Gastrocnemius medialis (tissue), 4 donors: Measurements from ENCODE around the gene VIM. TPM values are rescaled to one million over a fixed set of nuclear protein-coding genes. Genes with fewer than 3 reads are reported as not detected.

Source experiments
- ATAC-seq, 2 donors: fragments of 150-250 bp; one replicate each; pipeline ENCODE4 v1.9.1; 2016
- DNase-seq, 2 donors: peaks; one replicate each; pipeline ENCODE4 v3.0.0-alpha.2; 2019
- H3K27ac ChIP-seq, 4 donors: fragments of 200-600 bp; sonication (generic); 1 replicate in 1 of 4; 2 replicates in 3 of 4; pipeline ENCODE4 v1.5.1; 2016 to 2018; ENCODE audit warnings: mild to moderate bottlenecking in 2 of 4, moderate library complexity in 1 of 4
- H3K27me3 ChIP-seq, 3 donors: fragments of 200-600 bp; sonication (generic) in 2 of 3; 1 replicate in 1 of 3; 2 replicates in 2 of 3; pipeline versions ENCODE4 v1.5.1 to v1.6.0; 2016 to 2019; ENCODE audit warnings: mild to moderate bottlenecking in 1 of 3, moderate library complexity in 1 of 3
- H3K36me3 ChIP-seq, 2 donors: fragments of 200-600 bp; sonication (generic) in 1 of 2; one replicate each; pipeline ENCODE4 v1.5.1; 2017 to 2018
- H3K4me1 ChIP-seq, 2 donors: fragments of 200-600 bp; sonication (generic) in 1 of 2; one replicate each; pipeline ENCODE4 v1.5.1; 2016 to 2017; ENCODE audit warnings: mild to moderate bottlenecking in 2 of 2
- H3K4me3 ChIP-seq, 4 donors: fragments of 200-600 bp; sonication (generic) in 3 of 4; 1 replicate in 1 of 4; 2 replicates in 3 of 4; pipeline ENCODE4 v1.5.1; 2016 to 2019; ENCODE audit warnings: mild to moderate bottlenecking in 2 of 4
- H3K9me3 ChIP-seq, 3 donors: fragments of 200-600 bp; sonication (generic) in 2 of 3; 1 replicate in 1 of 3; 2 replicates in 2 of 3; pipeline ENCODE4 v1.5.1; 2016 to 2019
- CTCF ChIP-seq, 5 experiments: fragments of 450-650 bp in 3 of 5; fragments of 200-600 bp in 2 of 5; sonication (generic) in 2 of 5; IDR thresholded peaks in 4 of 5; conservative IDR thresholded peaks in 1 of 5; 1 replicate in 4 of 5; 2 replicates in 1 of 5; pipeline ENCODE4 v1.5.1; 2016 to 2019; ENCODE audit warnings: antibody characterized with exemption in 5 of 5, mild to moderate bottlenecking in 3 of 5, moderate library complexity in 3 of 5
- POLR2A ChIP-seq, 2 donors: fragments of 450-650 bp; IDR thresholded peaks; one replicate each; pipeline ENCODE4 v1.6.1; 2017; ENCODE audit warnings: antibody characterized with exemption in 2 of 2, mild to moderate bottlenecking in 2 of 2, moderate library complexity in 2 of 2
- in situ Hi-C, 4 donors: fragments of 200-750 bp; cut with MboI; loops; one replicate each; pipeline versions ENCODE4 v1.15.0 to v1.8.0; 2017; ENCODE audit warnings: low sequenced_read_pairs in 4 of 4
- intact Hi-C: fragments of 100-400 bp; cut with DNase I; formaldehyde crosslinking; loops from one replicate; pipeline ENCODE4 v1.15.1; 2023; ENCODE audit warnings: low total_unique reads
- total RNA-seq, 4 donors: library from RNA; depleted of rRNA; stranded (reverse); fragments of >200 nt; gene quantifications; one replicate each; pipeline versions ENCODE4 v1.1.0 to v1.2.3, GENCODE V29; 2016

The VIM gene
- 100 to 1,000 TPM; 355 to 835 (median 589) TPM for total RNA-seq

GRCh38 chr10:17228091-17229015 lies at the start of gene VIM:
VIM (plus strand) TSS chr10:17228241; CDS start chr10:17229423, 1,182 bp downstream.
- Histone ChIP-seq H3K9me3 (no peaks in the 10 kb centered on the region), H3K27me3 (peaks cover 24 to 60% (median 49%) of the 10 kb centered on the region in 3 donors), H3K27ac (peak within 1 kb of the TSS; percentile 91 to 94 (median 92)), H3K36me3 (no peaks in the 10 kb centered on the region), H3K4me1 (peaks cover 13 to 22% of the 10 kb centered on the region in 2 donors), H3K4me3 (peak within 1 kb of the TSS; percentile 56 to 83 (median 72))
- TF ChIP-seq POLR2A (IDR thresholded peaks at IDR 0.05) (peak; percentile 23 to 41), CTCF (IDR thresholded peaks at IDR 0.05 in 4 of 5, conservative IDR thresholded peaks at IDR 0.05 in 1 of 5) (peak in 1 of 5 experiments; percentile 10)
- ATAC-seq (peak; percentile 66 to 70), DNase-seq (peak; percentile 77 to 84)
- in situ Hi-C loops: no loop called here
- intact Hi-C loops: loop anchor here (1.0 to 5.0 kb wide), 2 partner anchors 27 to 226 kb away; partner anchors contain the start of gene TRDMT1

DNA sequence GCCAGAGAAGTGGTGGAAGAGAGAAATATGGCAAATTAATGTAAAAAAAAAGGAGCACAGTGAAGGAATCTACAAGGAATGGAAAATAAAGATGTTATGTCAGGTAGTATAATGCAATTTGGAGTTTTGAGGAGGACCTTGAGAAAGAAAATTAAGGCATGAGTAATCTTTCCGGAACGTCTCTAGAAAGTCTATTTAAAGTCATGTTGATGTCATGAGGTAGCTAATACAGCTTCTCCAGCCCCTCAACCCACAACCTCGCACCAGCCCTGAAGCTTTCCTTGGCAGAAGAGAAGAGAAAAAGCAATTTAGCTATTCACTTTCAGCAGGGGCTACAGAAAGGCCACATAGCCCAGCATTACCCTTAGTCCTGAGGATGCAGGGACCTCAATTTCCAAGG lies 49.0 kb upstream of the VIM start:
- TF ChIP-seq POLR2A (IDR thresholded peaks at IDR 0.05): no peak
- no peak for TF ChIP-seq CTCF (IDR thresholded peaks at IDR 0.05 in 4 of 5, conservative IDR thresholded peaks at IDR 0.05 in 1 of 5)
- H3K27me3 ChIP-seq: no peaks in the 10 kb centered on the region
- DNase-seq (no peak), ATAC-seq (no peak)
- peaks cover 0 to 4% of the 10 kb centered on the region in 2 donors for H3K4me1 ChIP-seq
- H3K36me3 ChIP-seq: no peaks in the 10 kb centered on the region
- H3K27ac ChIP-seq: no peak overlapping the region
- no peak overlapping the region for H3K4me3 ChIP-seq
- intact Hi-C loops: no loop called here
- in situ Hi-C loops: no loop called here
- H3K9me3 ChIP-seq: no peaks in the 10 kb centered on the region

GRCh38 chr10:17181110-17181509 lies 46.9 kb upstream of the VIM start:
- no peak for TF ChIP-seq CTCF (IDR thresholded peaks at IDR 0.05 in 4 of 5, conservative IDR thresholded peaks at IDR 0.05 in 1 of 5)
- TF ChIP-seq POLR2A (IDR thresholded peaks at IDR 0.05): no peak
- intact Hi-C loops: no loop called here

DNA sequence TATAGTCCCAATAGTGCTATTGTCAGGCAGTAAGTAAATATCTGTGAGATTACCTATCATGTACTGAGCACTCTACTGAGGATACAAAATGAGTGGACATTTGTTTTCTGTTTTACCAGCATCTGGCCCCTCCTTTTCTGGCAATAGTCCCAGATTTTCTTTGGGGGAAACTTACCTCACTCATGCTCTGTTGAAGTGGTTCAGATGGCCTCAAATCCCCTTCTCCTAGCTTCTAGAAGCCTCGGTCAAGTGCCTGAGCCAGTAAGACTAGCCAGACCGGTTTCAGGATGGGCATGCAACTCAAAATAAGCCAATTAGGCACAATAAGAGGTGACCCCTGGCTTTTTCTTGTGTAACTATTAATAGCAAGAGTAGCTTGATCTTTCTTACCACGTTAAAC lies 46.3 kb upstream of the VIM start:
- peaks cover 0 to 4% of the 10 kb centered on the region in 2 donors for H3K4me1 ChIP-seq
- H3K4me3 ChIP-seq: no peak overlapping the region
- no peak for ATAC-seq
- no peaks in the 10 kb centered on the region for H3K9me3 ChIP-seq
- H3K27me3 ChIP-seq: no peaks in the 10 kb centered on the region
- H3K27ac ChIP-seq: no peak overlapping the region
- DNase-seq: no peak
- in situ Hi-C loops: no loop called here
- TF ChIP-seq CTCF (IDR thresholded peaks at IDR 0.05 in 4 of 5, conservative IDR thresholded peaks at IDR 0.05 in 1 of 5) (no peak), POLR2A (IDR thresholded peaks at IDR 0.05) (no peak)
- intact Hi-C loops: no loop called here
- no peaks in the 10 kb centered on the region for H3K36me3 ChIP-seq

More at GRCh38 chr10:17181110-17181509, 46.9 kb upstream of the VIM start:
- Histone ChIP-seq H3K4me1 (peaks cover 0 to 4% of the 10 kb centered on the region in 2 donors), H3K27ac (no peak overlapping the region), H3K27me3 (no peaks in the 10 kb centered on the region), H3K36me3 (no peaks in the 10 kb centered on the region), H3K9me3 (no peaks in the 10 kb centered on the region), H3K4me3 (no peak overlapping the region)
- in situ Hi-C loops: no loop called here
- no peak for DNase-seq
- no peak for ATAC-seq
